GM12892 (cell line): ENCODE data around the gene HBZ.

Source experiments
- POLR2A ChIP-seq: IDR thresholded peaks from 2 replicates; pipeline ENCODE4 v1.6.1; 2011; ENCODE audit warnings: low read depth, low read length, control low read depth
- POLR2AphosphoS5 ChIP-seq: IDR thresholded peaks from 2 replicates; pipeline ENCODE4 v1.6.1; 2011; ENCODE audit warnings: low read depth, low read length, control low read depth
- TAF1 ChIP-seq: IDR thresholded peaks from 2 replicates; pipeline ENCODE4 v1.6.1; 2011; ENCODE audit warnings: low read depth, mild to moderate bottlenecking, control low read depth, low read length, borderline replicate concordance

GRCh38 chr16:193441-193840 is 41.0 kb downstream of the HBZ start:
- TF ChIP-seq POLR2A (no peak), TAF1 (no peak), POLR2AphosphoS5 (no peak)
